Measurements from ENCODE around the gene GRID2.

GRCh38 chr4:92528541-92528940 lies 224.8 kb downstream of the GRID2 start:
- TF ChIP-seq CTCF (conservative IDR thresholded peaks at IDR 0.05 in 1 of 2, IDR thresholded peaks at IDR 0.05 in 1 of 2; ENCODE audit: low read depth in 1 of 2, low read length in 2 of 2) (no peak), EZH2 (IDR thresholded peaks at IDR 0.05; ENCODE audit: low read length, missing control alignments) (no peak)

Measured in fibroblast of lung (primary cell).